ENCODE measurements around the gene RAB17. TPM values are rescaled to one million over a fixed set of nuclear protein-coding genes. Genes with fewer than 3 reads are reported as not detected.

Gene RAB17
- total and polyA plus RNA-seq, 2 of the 8 experiments (the other 6 are each of a cell fraction or from before 2014, with no cell fraction given), result 42.6 to 83.4 TPM

- no peak for TF ChIP-seq POLR2AphosphoS5 (IDR thresholded peaks at IDR 0.05; ENCODE audit: low read depth, low read length)
- TF ChIP-seq ATF3 (IDR thresholded peaks at IDR 0.05; ENCODE audit: insufficient read depth, low read depth, low read length), result no peak
- TF ChIP-seq MAFK (IDR thresholded peaks at IDR 0.05; ENCODE audit: low read depth, low read length), result no peak
- no peak for TF ChIP-seq POLR2A (IDR thresholded peaks at IDR 0.05; ENCODE audit: control extremely low read depth in 1 of 2, low read depth in 2 of 2, low read length in 2 of 2)
- no peak for TF ChIP-seq KDM4A (IDR thresholded peaks at IDR 0.05; ENCODE audit: low read depth, low read length, severe bottlenecking)
- TF ChIP-seq GABPA (IDR thresholded peaks at IDR 0.05; ENCODE audit: borderline replicate concordance, insufficient read depth, low read length), result no peak
- no peak for TF ChIP-seq YY1 (IDR thresholded peaks at IDR 0.05; ENCODE audit: low read depth, low read length)
- no peak for TF ChIP-seq RXRA (IDR thresholded peaks at IDR 0.05; ENCODE audit: insufficient read depth, low read depth, low read length)
- TF ChIP-seq SRF (IDR thresholded peaks at IDR 0.05; ENCODE audit: low read depth, low read length), result no peak
Observed at GRCh38 chr2:237524631-237525030, 65.9 kb downstream of the RAB17 start (continued).

Small RNAs within 50 kb of the gene (small RNA-seq; reads per million reads assigned to genes)
- not detected for gene RNU6-1140P (ENCODE audit: insufficient read depth)

Other genes with a start within 250 kb of the RAB17 start
- gene COL6A3, start 176.6 kb downstream of the RAB17 start, total RNA-seq (2021; fragmentation: NEBNext Ultra II Directional; extraction: Animal tissue kit (Norgen Biotek cat#: 25700)), result 3.4 and 3.5 TPM in 2 replicates
- gene COL6A3, start 176.6 kb downstream of the RAB17 start, polyA plus RNA-seq (2011; rRNA removed), result 1.2 and 1.9 TPM in 2 replicates
- gene MLPH, start 103.5 kb downstream of the RAB17 start, total RNA-seq (2021; fragmentation: NEBNext Ultra II Directional; extraction: Animal tissue kit (Norgen Biotek cat#: 25700)), result 17.0 TPM in 2 replicates
- 12.7 and 16.9 TPM in 2 replicates for gene MLPH, start 103.5 kb downstream of the RAB17 start, polyA plus RNA-seq (2011; rRNA removed)
- not detected in 2 replicates for gene PRLH, start 24.2 kb downstream of the RAB17 start, total RNA-seq (2021; fragmentation: NEBNext Ultra II Directional; extraction: Animal tissue kit (Norgen Biotek cat#: 25700))
- gene PRLH, start 24.2 kb downstream of the RAB17 start, polyA plus RNA-seq (2011; rRNA removed), result not detected in 2 replicates
- 68.6 and 75.8 TPM in 2 replicates for gene LRRFIP1, start 36.9 kb upstream of the RAB17 start, total RNA-seq (2021; fragmentation: NEBNext Ultra II Directional; extraction: Animal tissue kit (Norgen Biotek cat#: 25700))
- gene LRRFIP1, start 36.9 kb upstream of the RAB17 start, polyA plus RNA-seq (2011; rRNA removed), result 12.1 and 13.8 TPM in 2 replicates
- gene RBM44, start 208.0 kb upstream of the RAB17 start, total RNA-seq (2021; fragmentation: NEBNext Ultra II Directional; extraction: Animal tissue kit (Norgen Biotek cat#: 25700)), result 0.21 and 0.43 TPM in 2 replicates
- 0.05 and 0.12 TPM in 2 replicates for gene RBM44, start 208.0 kb upstream of the RAB17 start, polyA plus RNA-seq (2011; rRNA removed)

All from H1 (cell line).